Neuronal stem cell (in vitro differentiated cells): Measurements from ENCODE around the gene ANG.

Experiments
- DNase-seq: peaks from one replicate; pipeline ENCODE4 v3.0.0-alpha.2; 2013; ENCODE audit warnings: low spot score
- H2AFZ ChIP-seq: one replicate; pipeline ENCODE4 v1.6.1; 2013; ENCODE audit warnings: mild to moderate bottlenecking, low read length, inconsistent platforms
- H2AK5ac ChIP-seq: 2 replicates; pipeline ENCODE4 v1.6.1; 2013; ENCODE audit warnings: low read depth, mild to moderate bottlenecking, inconsistent platforms, low read length, moderate library complexity, mixed read lengths
- H2BK120ac ChIP-seq: 2 replicates; pipeline ENCODE4 v1.6.1; 2013; ENCODE audit warnings: low read depth, mild to moderate bottlenecking, inconsistent platforms, low read length, moderate library complexity, mixed read lengths
- H2BK12ac ChIP-seq: one replicate; pipeline ENCODE4 v1.6.1; 2013; ENCODE audit warnings: low read length, inconsistent platforms
- H2BK15ac ChIP-seq: 2 replicates; pipeline ENCODE4 v1.6.1; 2013; ENCODE audit warnings: mild to moderate bottlenecking, low read length, inconsistent platforms, mixed read lengths
- H2BK5ac ChIP-seq: one replicate; pipeline ENCODE4 v1.6.1; 2013; ENCODE audit warnings: inconsistent platforms, mild to moderate bottlenecking, low read length, moderate library complexity
- H3K14ac ChIP-seq: one replicate; pipeline ENCODE4 v1.6.1; 2013; ENCODE audit warnings: low read length, inconsistent platforms
- H3K18ac ChIP-seq: 2 replicates; pipeline ENCODE4 v1.6.1; 2013; ENCODE audit warnings: low read length, inconsistent platforms
- H3K23ac ChIP-seq: 2 replicates; pipeline ENCODE4 v1.6.1; 2013; ENCODE audit warnings: low read depth, mild to moderate bottlenecking, mixed read lengths, low read length, inconsistent platforms; ENCODE audit not compliant: poor library complexity
- H3K27ac ChIP-seq: replicated peaks from 3 replicates; pipeline ENCODE4 v1.5.1; 2013; ENCODE audit warnings: low read length, inconsistent platforms
- H3K27me3 ChIP-seq, 3 experiments: 2 replicates each; pipeline ENCODE4 v1.6.1; 2013; ENCODE audit warnings: low read length in 3 of 3, mild to moderate bottlenecking in 2 of 3, inconsistent platforms in 1 of 3, low read depth in 1 of 3, mixed read lengths in 1 of 3, moderate library complexity in 1 of 3; ENCODE audit not compliant: control insufficient read depth in 3 of 3, insufficient read depth in 3 of 3
- H3K36me3 ChIP-seq, 2 donors: replicated peaks in 1 of 2; 2 replicates each; pipeline ENCODE4 v1.6.1; 2013; ENCODE audit warnings: low read length in 2 of 2; ENCODE audit not compliant: control insufficient read depth in 2 of 2, insufficient read depth in 2 of 2
- H3K4ac ChIP-seq: 2 replicates; pipeline ENCODE4 v1.6.1; 2013; ENCODE audit warnings: inconsistent platforms, mild to moderate bottlenecking, low read length, moderate library complexity
- H3K4me1 ChIP-seq, 2 donors: 1 replicate in 1 of 2; 2 replicates in 1 of 2; pipeline ENCODE4 v1.6.1; 2013; ENCODE audit warnings: low read length in 2 of 2, low read depth in 1 of 2; ENCODE audit not compliant: control insufficient read depth in 2 of 2, insufficient read depth in 1 of 2
- H3K4me2 ChIP-seq: one replicate; pipeline ENCODE4 v1.6.1; 2013; ENCODE audit warnings: mild to moderate bottlenecking, low read length, inconsistent platforms; ENCODE audit not compliant: insufficient read depth, poor library complexity, severe bottlenecking
- H3K4me3 ChIP-seq, 2 donors: 2 replicates each; pipeline ENCODE4 v1.5.1; 2013; ENCODE audit warnings: low read length in 2 of 2, mild to moderate bottlenecking in 2 of 2, inconsistent platforms in 1 of 2, moderate library complexity in 1 of 2
- H3K79me1 ChIP-seq: one replicate; pipeline ENCODE4 v1.6.1; 2013; ENCODE audit warnings: low read depth, mild to moderate bottlenecking, inconsistent platforms, low read length, moderate library complexity
- H3K9ac ChIP-seq: one replicate; pipeline ENCODE4 v1.6.1; 2013; ENCODE audit warnings: mild to moderate bottlenecking, low read depth, low read length, inconsistent platforms; ENCODE audit not compliant: poor library complexity
- H3K9me3 ChIP-seq, 2 donors: replicated peaks in 1 of 2; 2 replicates each; pipeline versions ENCODE3 to v1.6.1; 2013; ENCODE audit warnings: low read length in 2 of 2, mild to moderate bottlenecking in 2 of 2, inconsistent platforms in 1 of 2, low read depth in 1 of 2, mixed read lengths in 1 of 2, moderate library complexity in 1 of 2; ENCODE audit not compliant: control insufficient read depth in 2 of 2, insufficient read depth in 1 of 2
- H4K8ac ChIP-seq: one replicate; pipeline ENCODE4 v1.6.1; 2013; ENCODE audit warnings: low read depth, mild to moderate bottlenecking, inconsistent platforms, low read length, moderate library complexity
- H4K91ac ChIP-seq: one replicate; pipeline ENCODE4 v1.6.1; 2013; ENCODE audit warnings: low read length, low read depth, mild to moderate bottlenecking, inconsistent platforms; ENCODE audit not compliant: poor library complexity
- WGBS, 2 donors: extraction: QIAGEN DNeasy Blood & Tissue Kit; methylation state at CpG; one replicate each; pipeline ENCODE4 v1.1.7; 2013; ENCODE audit warnings: missing lambda C conversion rate in 2 of 2, mixed read lengths in 1 of 2; ENCODE audit not compliant: insufficient read length in 2 of 2, insufficient replicate concordance in 1 of 2; ENCODE audit errors: extremely low coverage in 2 of 2; 5-methylcytosine and 5-hydroxymethylcytosine counted together

Gene ANG

GRCh38 chr14:20667957-20668356, 20.6 kb upstream of the ANG start:
- Histone ChIP-seq H2AK5ac (no peak overlapping the region), H3K79me1 (no peaks in the 10 kb centered on the region), H2BK120ac (no peak overlapping the region), H3K4ac (no peak overlapping the region), H4K91ac (no peak overlapping the region), H3K23ac (no peak overlapping the region), H2BK5ac (no peak overlapping the region), H3K14ac (no peak overlapping the region), H2BK15ac (no peak overlapping the region), H3K9me3 (no peaks in the 10 kb centered on the region), H3K18ac (no peak overlapping the region), H3K4me3 (no peak overlapping the region), H2AFZ (no peak overlapping the region), H3K27ac (no peak overlapping the region), H3K36me3 (no peaks in the 10 kb centered on the region), H3K9ac (no peak overlapping the region), H3K4me1 (no peaks in the 10 kb centered on the region), H4K8ac (no peak overlapping the region), H3K27me3 (peaks cover 0 to 26% (median 16%) of the 10 kb centered on the region in 3 experiments), H2BK12ac (no peak overlapping the region), H3K4me2 (no peak overlapping the region)
- no CpG with 5 or more reads among the region's 2 CpGs for WGBS, 2 donors
- no peak for DNase-seq

GRCh38 chr14:20668969-20669368, 19.6 kb upstream of the ANG start:
- no CpG with 5 or more reads among the region's 2 CpGs for WGBS, 2 donors
- H3K79me1 ChIP-seq, result no peaks in the 10 kb centered on the region
- H3K27ac ChIP-seq, result no peak overlapping the region
- H3K9me3 ChIP-seq, result no peaks in the 10 kb centered on the region
- H4K91ac ChIP-seq, result no peak overlapping the region
- no peak overlapping the region for H3K4ac ChIP-seq
- no peak overlapping the region for H3K4me2 ChIP-seq
- no peak overlapping the region for H2BK12ac ChIP-seq
- no peak overlapping the region for H3K9ac ChIP-seq
- no peak overlapping the region for H3K18ac ChIP-seq
- H2AK5ac ChIP-seq, result no peak overlapping the region
- H3K27me3 ChIP-seq, result peaks cover 0 to 16% (median 6%) of the 10 kb centered on the region in 3 experiments
- DNase-seq, result no peak
- H3K4me1 ChIP-seq, result no peaks in the 10 kb centered on the region
- H4K8ac ChIP-seq, result no peak overlapping the region
- H2BK15ac ChIP-seq, result no peak overlapping the region
- no peak overlapping the region for H3K4me3 ChIP-seq
- H2BK120ac ChIP-seq, result no peak overlapping the region
- no peak overlapping the region for H2BK5ac ChIP-seq
- no peak overlapping the region for H2AFZ ChIP-seq
- no peak overlapping the region for H3K23ac ChIP-seq
- no peaks in the 10 kb centered on the region for H3K36me3 ChIP-seq
- no peak overlapping the region for H3K14ac ChIP-seq

- H3K18ac ChIP-seq, result no peak overlapping the region
- no peak overlapping the region for H3K9ac ChIP-seq
- no peak overlapping the region for H2BK15ac ChIP-seq
- H2AK5ac ChIP-seq, result no peak overlapping the region
- H3K36me3 ChIP-seq, result no peaks in the 10 kb centered on the region
- H3K4me3 ChIP-seq, result no peak overlapping the region
- WGBS, 2 donors, result no CpG with 5 or more reads among the region's 4 CpGs
- H3K27ac ChIP-seq, result no peak overlapping the region
- H2BK5ac ChIP-seq, result no peak overlapping the region
- no peaks in the 10 kb centered on the region for H3K4me1 ChIP-seq
- H3K9me3 ChIP-seq, result no peaks in the 10 kb centered on the region
- H2AFZ ChIP-seq, result no peak overlapping the region
- no peak overlapping the region for H3K4me2 ChIP-seq
- no peak overlapping the region for H3K14ac ChIP-seq
- H2BK120ac ChIP-seq, result no peak overlapping the region
- no peak overlapping the region for H2BK12ac ChIP-seq
- no peak overlapping the region for H4K91ac ChIP-seq
- H3K23ac ChIP-seq, result no peak overlapping the region
- peaks cover 0 to 11% (median 0%) of the 10 kb centered on the region in 3 experiments for H3K27me3 ChIP-seq
- no peak for DNase-seq
- H3K4ac ChIP-seq, result no peak overlapping the region
- H4K8ac ChIP-seq, result no peak overlapping the region
- no peaks in the 10 kb centered on the region for H3K79me1 ChIP-seq
These were observed 16.8 kb upstream of the ANG start for GRCh38 chr14:20671597-20672283.

GRCh38 chr14:20675669-20676068, 12.9 kb upstream of the ANG start:
- H2AFZ ChIP-seq, result no peak overlapping the region
- H2BK120ac ChIP-seq, result no peak overlapping the region
- no peak overlapping the region for H4K8ac ChIP-seq
- H3K27ac ChIP-seq, result no peak overlapping the region
- WGBS, 2 donors, result no CpG with 5 or more reads among the region's 2 CpGs
- H3K14ac ChIP-seq, result no peak overlapping the region
- no peak overlapping the region for H3K23ac ChIP-seq
- H3K79me1 ChIP-seq, result no peaks in the 10 kb centered on the region
- H3K36me3 ChIP-seq, result no peaks in the 10 kb centered on the region
- no peak overlapping the region for H3K4me2 ChIP-seq
- no peak overlapping the region for H3K4ac ChIP-seq
- H2BK5ac ChIP-seq, result no peak overlapping the region
- DNase-seq, result no peak
- H3K4me3 ChIP-seq, result no peak overlapping the region
- H2BK12ac ChIP-seq, result no peak overlapping the region
- peaks cover 0 to 5% (median 0%) of the 10 kb centered on the region in 3 experiments for H3K27me3 ChIP-seq
- H2AK5ac ChIP-seq, result no peak overlapping the region
- no peak overlapping the region for H3K9ac ChIP-seq
- no peak overlapping the region for H3K18ac ChIP-seq
- H3K9me3 ChIP-seq, result no peaks in the 10 kb centered on the region
- H3K4me1 ChIP-seq, result peaks cover 0 to 2% of the 10 kb centered on the region in 2 donors
- no peak overlapping the region for H2BK15ac ChIP-seq
- no peak overlapping the region for H4K91ac ChIP-seq
